ENCODE measurements around the gene HMGB2.

HMGB2 gene

GRCh38 chr4:173347467-173347866, 13.3 kb upstream of the HMGB2 start:
- DNase-seq (ENCODE audit: low read depth), result no peak
- no peak overlapping the region for H3K4me3 ChIP-seq (ENCODE audit: low read depth, low read length)
- TF ChIP-seq CTCF (IDR thresholded peaks at IDR 0.05; ENCODE audit: low read depth, low read length) (no peak), MAX (IDR thresholded peaks at IDR 0.05; ENCODE audit: low read depth, low read length) (no peak), MYC (IDR thresholded peaks at IDR 0.05; ENCODE audit: low read depth, low read length) (no peak), POLR2A (IDR thresholded peaks at IDR 0.05; ENCODE audit: extremely low read depth, insufficient read length) (no peak)

GRCh38 chr4:173346074-173346473, 11.9 kb upstream of the HMGB2 start:
- TF ChIP-seq MYC (IDR thresholded peaks at IDR 0.05; ENCODE audit: low read depth, low read length) (no peak), POLR2A (IDR thresholded peaks at IDR 0.05; ENCODE audit: extremely low read depth, insufficient read length) (no peak), MAX (IDR thresholded peaks at IDR 0.05; ENCODE audit: low read depth, low read length) (no peak), CTCF (IDR thresholded peaks at IDR 0.05; ENCODE audit: low read depth, low read length) (no peak)
- H3K4me3 ChIP-seq (ENCODE audit: low read depth, low read length), result no peak overlapping the region
- no peak for DNase-seq (ENCODE audit: low read depth)

GRCh38 chr4:173345648-173346047, 11.5 kb upstream of the HMGB2 start:
- no peak overlapping the region for H3K4me3 ChIP-seq (ENCODE audit: low read depth, low read length)
- no peak for DNase-seq (ENCODE audit: low read depth)
- TF ChIP-seq POLR2A (IDR thresholded peaks at IDR 0.05; ENCODE audit: extremely low read depth, insufficient read length) (no peak), MYC (IDR thresholded peaks at IDR 0.05; ENCODE audit: low read depth, low read length) (no peak), MAX (IDR thresholded peaks at IDR 0.05; ENCODE audit: low read depth, low read length) (no peak), CTCF (IDR thresholded peaks at IDR 0.05; ENCODE audit: low read depth, low read length) (no peak)

- no peak overlapping the region for H3K4me3 ChIP-seq (ENCODE audit: low read depth, low read length)
- TF ChIP-seq POLR2A (IDR thresholded peaks at IDR 0.05; ENCODE audit: extremely low read depth, insufficient read length) (no peak), MAX (IDR thresholded peaks at IDR 0.05; ENCODE audit: low read depth, low read length) (no peak), MYC (IDR thresholded peaks at IDR 0.05; ENCODE audit: low read depth, low read length) (no peak), CTCF (IDR thresholded peaks at IDR 0.05; ENCODE audit: low read depth, low read length) (no peak)
- no peak for DNase-seq (ENCODE audit: low read depth)
These were observed 9.8 kb upstream of the HMGB2 start for GRCh38 chr4:173343832-173344397.

GRCh38 chr4:173337463-173337862, 3.3 kb upstream of the HMGB2 start:
- TF ChIP-seq MAX (IDR thresholded peaks at IDR 0.05; ENCODE audit: low read depth, low read length) (no peak), POLR2A (IDR thresholded peaks at IDR 0.05; ENCODE audit: extremely low read depth, insufficient read length) (no peak), CTCF (IDR thresholded peaks at IDR 0.05; ENCODE audit: low read depth, low read length) (no peak), MYC (IDR thresholded peaks at IDR 0.05; ENCODE audit: low read depth, low read length) (no peak)
- DNase-seq (ENCODE audit: low read depth), result no peak

More at GRCh38 chr4:173337463-173337862, 3.3 kb upstream of the HMGB2 start:
- H3K4me3 ChIP-seq (ENCODE audit: low read depth, low read length), result no peak overlapping the region
